Effector memory CD4-positive, alpha-beta T cell (primary cell): ENCODE data around the gene SFMBT2.

Source experiments
- DNase-seq, 3 donors: peaks; one replicate each; pipeline ENCODE4 v3.0.0-alpha.2; 2020
- H3K27ac ChIP-seq: 2 replicates; pipeline ENCODE4 v1.7.0; 2013; ENCODE audit warnings: mild to moderate bottlenecking, low read length, moderate library complexity; ENCODE audit not compliant: insufficient read depth, poor library complexity, severe bottlenecking
- H3K27me3 ChIP-seq: replicated peaks from 2 replicates; pipeline ENCODE4 v1.7.0; 2013; ENCODE audit warnings: mild to moderate bottlenecking, low read length; ENCODE audit not compliant: insufficient read depth, control insufficient read depth, poor library complexity, severe bottlenecking
- H3K36me3 ChIP-seq: 2 replicates; pipeline ENCODE4 v1.7.0; 2013; ENCODE audit warnings: mild to moderate bottlenecking, low read length, moderate library complexity; ENCODE audit not compliant: control insufficient read depth, insufficient read depth
- H3K4me1 ChIP-seq: 2 replicates; pipeline ENCODE4 v1.7.0; 2013; ENCODE audit warnings: low read length, mild to moderate bottlenecking; ENCODE audit not compliant: control insufficient read depth, insufficient read depth, poor library complexity, severe bottlenecking
- H3K4me3 ChIP-seq: 2 replicates; pipeline ENCODE4 v1.7.0; 2013; ENCODE audit warnings: low read length, low read depth, mild to moderate bottlenecking; ENCODE audit not compliant: insufficient read depth, poor library complexity, severe bottlenecking
- H3K9me3 ChIP-seq: 2 replicates; pipeline ENCODE4 v1.7.0; 2013; ENCODE audit warnings: mild to moderate bottlenecking, low read length, moderate library complexity; ENCODE audit not compliant: control insufficient read depth

Gene SFMBT2

GRCh38 chr10:7439696-7440095 is 28.9 kb upstream of the SFMBT2 start:
- no peaks in the 10 kb centered on the region for H3K4me1 ChIP-seq
- H3K4me3 ChIP-seq, result no peak overlapping the region
- H3K36me3 ChIP-seq, result no peaks in the 10 kb centered on the region
- no peak for DNase-seq
- H3K9me3 ChIP-seq, result no peaks in the 10 kb centered on the region
- no peak overlapping the region for H3K27ac ChIP-seq
- no peaks in the 10 kb centered on the region for H3K27me3 ChIP-seq

- Histone ChIP-seq H3K9me3 (no peaks in the 10 kb centered on the region), H3K27ac (no peak overlapping the region), H3K4me1 (no peaks in the 10 kb centered on the region), H3K27me3 (no peaks in the 10 kb centered on the region), H3K4me3 (no peak overlapping the region), H3K36me3 (no peaks in the 10 kb centered on the region)
- DNase-seq, result no peak
These were observed 27.6 kb upstream of the SFMBT2 start for GRCh38 chr10:7438196-7438986.

GRCh38 chr10:7436490-7437100 is 25.8 kb upstream of the SFMBT2 start:
- no peak overlapping the region for H3K4me3 ChIP-seq
- no peak overlapping the region for H3K27ac ChIP-seq
- no peaks in the 10 kb centered on the region for H3K27me3 ChIP-seq
- H3K36me3 ChIP-seq, result no peaks in the 10 kb centered on the region
- no peaks in the 10 kb centered on the region for H3K4me1 ChIP-seq
- DNase-seq, result no peak
- no peaks in the 10 kb centered on the region for H3K9me3 ChIP-seq

GRCh38 chr10:7435674-7436073 is 24.8 kb upstream of the SFMBT2 start:
- no peak for DNase-seq
- Histone ChIP-seq H3K4me1 (no peaks in the 10 kb centered on the region), H3K27ac (no peak overlapping the region), H3K9me3 (no peaks in the 10 kb centered on the region), H3K36me3 (no peaks in the 10 kb centered on the region), H3K27me3 (no peaks in the 10 kb centered on the region), H3K4me3 (no peak overlapping the region)

GRCh38 chr10:7434378-7434777 is 23.5 kb upstream of the SFMBT2 start:
- no peak overlapping the region for H3K4me3 ChIP-seq
- no peaks in the 10 kb centered on the region for H3K9me3 ChIP-seq
- H3K27me3 ChIP-seq, result no peaks in the 10 kb centered on the region
- no peak for DNase-seq
- no peak overlapping the region for H3K27ac ChIP-seq
- no peaks in the 10 kb centered on the region for H3K36me3 ChIP-seq
- no peaks in the 10 kb centered on the region for H3K4me1 ChIP-seq

- DNase-seq, result no peak
- no peak overlapping the region for H3K4me3 ChIP-seq
- H3K36me3 ChIP-seq, result no peaks in the 10 kb centered on the region
- no peaks in the 10 kb centered on the region for H3K4me1 ChIP-seq
- H3K27me3 ChIP-seq, result no peaks in the 10 kb centered on the region
- no peaks in the 10 kb centered on the region for H3K9me3 ChIP-seq
- no peak overlapping the region for H3K27ac ChIP-seq
These were observed 23.0 kb upstream of the SFMBT2 start for GRCh38 chr10:7433861-7434260.

- no peak overlapping the region for H3K4me3 ChIP-seq
These were observed 22.3 kb upstream of the SFMBT2 start for GRCh38 chr10:7432884-7433726.

GRCh38 chr10:7428673-7429350 is 18.0 kb upstream of the SFMBT2 start:
- DNase-seq, result no peak
- Histone ChIP-seq H3K27me3 (no peaks in the 10 kb centered on the region), H3K36me3 (no peaks in the 10 kb centered on the region), H3K4me3 (no peak overlapping the region), H3K27ac (no peak overlapping the region), H3K4me1 (no peaks in the 10 kb centered on the region), H3K9me3 (no peaks in the 10 kb centered on the region)

More at GRCh38 chr10:7432884-7433726, 22.3 kb upstream of the SFMBT2 start:
- no peaks in the 10 kb centered on the region for H3K27me3 ChIP-seq
- H3K9me3 ChIP-seq, result no peaks in the 10 kb centered on the region
- no peak for DNase-seq
- no peak overlapping the region for H3K27ac ChIP-seq
- no peaks in the 10 kb centered on the region for H3K36me3 ChIP-seq
- no peaks in the 10 kb centered on the region for H3K4me1 ChIP-seq

- Histone ChIP-seq H3K4me1 (no peaks in the 10 kb centered on the region), H3K4me3 (no peak overlapping the region)
These were observed 15.5 kb upstream of the SFMBT2 start for GRCh38 chr10:7426349-7426748.

More at GRCh38 chr10:7426349-7426748, 15.5 kb upstream of the SFMBT2 start:
- no peak overlapping the region for H3K27ac ChIP-seq
- H3K27me3 ChIP-seq, result no peaks in the 10 kb centered on the region
- no peaks in the 10 kb centered on the region for H3K36me3 ChIP-seq
- DNase-seq, result no peak
- H3K9me3 ChIP-seq, result no peaks in the 10 kb centered on the region
